Mesothelial cell of epicardium (in vitro differentiated cells): ENCODE measurements around the gene HELLS. TPM values are rescaled to one million over a fixed set of nuclear protein-coding genes. Genes with fewer than 3 reads are reported as not detected.

Experiments used
- DNase-seq, 2 experiments: peaks; one replicate each; pipeline ENCODE4 v3.0.0; 2021; ENCODE audit warnings: low spot score in 2 of 2; ENCODE audit not compliant: unreplicated experiment in 2 of 2
- H3K27ac Mint-ChIP-seq: 2 replicates; pipeline ENCODE4 v1.8.0; 2021; ENCODE audit warnings: mixed read lengths
- H3K27me3 Mint-ChIP-seq: 2 replicates; pipeline ENCODE4 v1.8.0; 2021; ENCODE audit warnings: low read depth, mixed read lengths
- H3K36me3 Mint-ChIP-seq: 2 replicates; pipeline ENCODE4 v1.8.0; 2021; ENCODE audit warnings: mixed read lengths
- H3K4me1 Mint-ChIP-seq: 2 replicates; pipeline ENCODE4 v1.8.0; 2021; ENCODE audit warnings: mixed read lengths
- H3K4me3 Mint-ChIP-seq: 2 replicates; pipeline ENCODE4 v1.8.0; 2021; ENCODE audit warnings: mild to moderate bottlenecking, moderate library complexity, mixed read lengths
- H3K9me3 Mint-ChIP-seq: 2 replicates; pipeline ENCODE4 v1.8.0; 2021; ENCODE audit warnings: mixed read lengths
- CTCF ChIP-seq: fragments of 200-600 bp; sonication (generic); IDR thresholded peaks from one replicate; pipeline ENCODE4 v1.5.0; 2021; ENCODE audit warnings: antibody characterized with exemption; ENCODE audit not compliant: unreplicated experiment
- total RNA-seq: library from RNA; stranded (reverse); gene quantifications from 3 replicates; pipeline ENCODE4 v1.2.1, GENCODE V29; 2021

HELLS gene
- 65.4 to 67.4 TPM (median 66.4 TPM) in 3 replicates for total RNA-seq

GRCh38 chr10:94545391-94546048 lies at the start of gene HELLS:
Gene HELLS (plus strand): TSS chr10:94545788. CDS start chr10:94545922, 134 bp downstream.
- H3K4me3 Mint-ChIP-seq = peak within 1 kb of the TSS; percentile 98
- no peaks in the 10 kb centered on the region for H3K27me3 Mint-ChIP-seq
- DNase-seq = peak; percentile 63 to 83
- H3K36me3 Mint-ChIP-seq = no peaks in the 10 kb centered on the region
- no peak for TF ChIP-seq CTCF
- no peaks in the 10 kb centered on the region for H3K9me3 Mint-ChIP-seq
- peak within 1 kb of the TSS; percentile 96 for H3K27ac Mint-ChIP-seq
- peaks cover 28% of the 10 kb centered on the region for H3K4me1 Mint-ChIP-seq

- Mint-ChIP-seq H3K4me1 (peaks cover 3% of the 10 kb centered on the region), H3K9me3 (no peaks in the 10 kb centered on the region), H3K4me3 (no peak overlapping the region), H3K27ac (no peak overlapping the region), H3K27me3 (no peaks in the 10 kb centered on the region), H3K36me3 (no peaks in the 10 kb centered on the region)
- no peak for DNase-seq
- no peak for TF ChIP-seq CTCF
Measured at GRCh38 chr10:94496010-94496409, 49.6 kb upstream of the HELLS start.

GRCh38 chr10:94496646-94497045 lies 48.9 kb upstream of the HELLS start:
- Mint-ChIP-seq H3K27me3 (no peaks in the 10 kb centered on the region), H3K36me3 (no peaks in the 10 kb centered on the region), H3K4me3 (no peak overlapping the region), H3K27ac (no peak overlapping the region), H3K4me1 (no peaks in the 10 kb centered on the region), H3K9me3 (no peaks in the 10 kb centered on the region)
- DNase-seq = no peak
- TF ChIP-seq CTCF = no peak

GRCh38 chr10:94500063-94500462 lies 45.5 kb upstream of the HELLS start:
- no peaks in the 10 kb centered on the region for H3K27me3 Mint-ChIP-seq
- H3K4me1 Mint-ChIP-seq = no peaks in the 10 kb centered on the region
- H3K36me3 Mint-ChIP-seq = peaks cover 4% of the 10 kb centered on the region
- H3K9me3 Mint-ChIP-seq = no peaks in the 10 kb centered on the region
- DNase-seq = no peak
- no peak overlapping the region for H3K27ac Mint-ChIP-seq
- TF ChIP-seq CTCF = no peak
- H3K4me3 Mint-ChIP-seq = no peak overlapping the region

- Mint-ChIP-seq H3K27ac (no peak overlapping the region), H3K36me3 (peaks cover 10% of the 10 kb centered on the region), H3K9me3 (peaks cover 2% of the 10 kb centered on the region), H3K4me1 (no peaks in the 10 kb centered on the region), H3K27me3 (no peaks in the 10 kb centered on the region), H3K4me3 (no peak overlapping the region)
- no peak for TF ChIP-seq CTCF
- DNase-seq = no peak
Measured at GRCh38 chr10:94521276-94522250, 24.0 kb upstream of the HELLS start.
